Measurements from ENCODE around the gene SCT.

- TF ChIP-seq POLR2AphosphoS5 (IDR thresholded peaks at IDR 0.05) (no peak), EZH2 (IDR thresholded peaks at IDR 0.05; ENCODE audit: borderline replicate concordance, insufficient read depth, low read length, poor library complexity, severe bottlenecking) (no peak), SMC3 (conservative IDR thresholded peaks at IDR 0.05; ENCODE audit: poor library complexity) (no peak)
- TF ChIP-seq, protein P1, sequence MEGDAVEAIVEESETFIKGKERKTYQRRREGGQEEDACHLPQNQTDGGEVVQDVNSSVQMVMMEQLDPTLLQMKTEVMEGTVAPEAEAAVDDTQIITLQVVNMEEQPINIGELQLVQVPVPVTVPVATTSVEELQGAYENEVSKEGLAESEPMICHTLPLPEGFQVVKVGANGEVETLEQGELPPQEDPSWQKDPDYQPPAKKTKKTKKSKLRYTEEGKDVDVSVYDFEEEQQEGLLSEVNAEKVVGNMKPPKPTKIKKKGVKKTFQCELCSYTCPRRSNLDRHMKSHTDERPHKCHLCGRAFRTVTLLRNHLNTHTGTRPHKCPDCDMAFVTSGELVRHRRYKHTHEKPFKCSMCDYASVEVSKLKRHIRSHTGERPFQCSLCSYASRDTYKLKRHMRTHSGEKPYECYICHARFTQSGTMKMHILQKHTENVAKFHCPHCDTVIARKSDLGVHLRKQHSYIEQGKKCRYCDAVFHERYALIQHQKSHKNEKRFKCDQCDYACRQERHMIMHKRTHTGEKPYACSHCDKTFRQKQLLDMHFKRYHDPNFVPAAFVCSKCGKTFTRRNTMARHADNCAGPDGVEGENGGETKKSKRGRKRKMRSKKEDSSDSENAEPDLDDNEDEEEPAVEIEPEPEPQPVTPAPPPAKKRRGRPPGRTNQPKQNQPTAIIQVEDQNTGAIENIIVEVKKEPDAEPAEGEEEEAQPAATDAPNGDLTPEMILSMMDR (IDR thresholded peaks at IDR 0.05; ENCODE audit: poor library complexity, severe bottlenecking), result no peak
Measured at GRCh38 chr11:638631-639331, 11.8 kb upstream of the SCT start.

All from neural cell (in vitro differentiated cells).